Endothelial cell of umbilical vein (primary cell): ENCODE results near the gene CNTNAP2. TPM values are rescaled to one million over a fixed set of nuclear protein-coding genes. Genes with fewer than 3 reads are reported as not detected.

ENCODE experiments used
- BruUV-seq: library from RNA; stranded (reverse); fragments of 400-500 nt; replicated peaks from 2 replicates; lab custom pipeline; 2021; lab: Mats Ljungman, UMichigan
- CTCF ChIA-PET: fragments of 300-600, 350-600 bp; sonication (Branson Sonifier 250); formaldehyde crosslinking; loops from one replicate; lab custom pipeline; 2021; ENCODE audit warnings: antibody characterized with exemption, inconsistent platforms; lab: Charles Lee
- POLR2A ChIA-PET: fragments of 300-600, 350-600 bp; sonication (Branson Sonifier 250); formaldehyde crosslinking; loops from one replicate; lab custom pipeline; 2021; ENCODE audit warnings: antibody characterized with exemption, inconsistent platforms; lab: Charles Lee
- DNase-seq: peaks from one replicate; pipeline ENCODE4 v3.0.0-alpha.2; 2011; ENCODE audit warnings: low read depth, low spot score
- FAIRE-seq: peaks from 2 replicates; lab custom pipeline; 2011; peaks lifted over from hg19 to GRCh38; lab: Jason Lieb, UNC
- H2AFZ ChIP-seq: 2 replicates; pipeline ENCODE4 v1.6.0; 2012; ENCODE audit warnings: low read depth, low read length, control low read depth, inconsistent platforms
- H3K27ac ChIP-seq: 2 replicates; pipeline ENCODE4 v1.5.1; 2011; ENCODE audit warnings: low read depth, mild to moderate bottlenecking, control low read depth, low read length, moderate library complexity; ENCODE audit not compliant: insufficient read depth
- H3K27me3 ChIP-seq, 2 experiments: 2 replicates each; pipeline versions ENCODE4 v1.6.0 to v1.6.1; 2011; ENCODE audit warnings: low read length in 2 of 2, mixed read lengths in 1 of 2; ENCODE audit not compliant: control insufficient read depth in 2 of 2, insufficient read depth in 2 of 2
- H3K36me3 ChIP-seq, 2 experiments: 2 replicates in 1 of 2; 3 replicates in 1 of 2; pipeline ENCODE4 v1.5.1; 2011; ENCODE audit warnings: low read length in 2 of 2, mild to moderate bottlenecking in 1 of 2, moderate library complexity in 1 of 2; ENCODE audit not compliant: control insufficient read depth in 2 of 2, insufficient read depth in 2 of 2; ENCODE audit errors: extremely low read depth in 1 of 2
- H3K4me1 ChIP-seq: 3 replicates; pipeline ENCODE4 v1.5.1; 2011; ENCODE audit warnings: mild to moderate bottlenecking, low read length; ENCODE audit not compliant: control insufficient read depth, insufficient read depth; ENCODE audit errors: extremely low read depth
- H3K4me2 ChIP-seq: 2 replicates; pipeline ENCODE4 v1.6.1; 2011; ENCODE audit warnings: low read length, control low read depth, mixed read lengths; ENCODE audit not compliant: insufficient read depth
- H3K4me3 ChIP-seq, 3 experiments: fragments of 200-600 bp in 1 of 3; sonication (generic), shearing (Covaris generic) in 1 of 3; replicated peaks in 1 of 3; 2 replicates each; pipeline ENCODE4 v1.5.1; 2011 to 2016; ENCODE audit warnings: control low read depth in 3 of 3, low read length in 3 of 3, mild to moderate bottlenecking in 2 of 3, inconsistent platforms in 1 of 3, low read depth in 1 of 3, moderate library complexity in 1 of 3; ENCODE audit not compliant: insufficient read depth in 1 of 3
- H3K79me2 ChIP-seq: 2 replicates; pipeline ENCODE4 v1.6.0; 2012; ENCODE audit warnings: low read length, inconsistent platforms; ENCODE audit not compliant: control insufficient read depth, insufficient read depth
- H3K9ac ChIP-seq: replicated peaks from 2 replicates; pipeline ENCODE3; 2011; ENCODE audit warnings: low read length, control low read depth; ENCODE audit not compliant: insufficient read depth; ENCODE audit errors: extremely low read depth
- H3K9me1 ChIP-seq: replicated peaks from 3 replicates; pipeline ENCODE4 v1.6.0; 2011; ENCODE audit warnings: mild to moderate bottlenecking, low read length; ENCODE audit not compliant: control insufficient read depth, insufficient read depth; ENCODE audit errors: extremely low read depth
- H3K9me3 ChIP-seq: replicated peaks from 2 replicates; pipeline ENCODE4 v1.5.1; 2012; ENCODE audit warnings: low read length, inconsistent platforms; ENCODE audit not compliant: control insufficient read depth, insufficient read depth
- H4K20me1 ChIP-seq: replicated peaks from 2 replicates; pipeline ENCODE3; 2011; ENCODE audit warnings: mild to moderate bottlenecking, low read length; ENCODE audit not compliant: control insufficient read depth, insufficient read depth; ENCODE audit errors: extremely low read depth
- EZH2 ChIP-seq: IDR thresholded peaks from 2 replicates; pipeline ENCODE4 v1.6.1; 2012; ENCODE audit warnings: borderline replicate concordance, low read depth, mild to moderate bottlenecking, moderate library complexity, low read length, inconsistent platforms; ENCODE audit not compliant: severe bottlenecking
- FOS ChIP-seq: IDR thresholded peaks from 2 replicates; pipeline ENCODE4 v1.6.1; 2011; ENCODE audit warnings: mild to moderate bottlenecking, low read length, moderate library complexity, borderline replicate concordance; ENCODE audit not compliant: insufficient read depth
- GATA2 ChIP-seq: IDR thresholded peaks from 2 replicates; pipeline ENCODE4 v1.7.0; 2011; ENCODE audit warnings: low read depth, mild to moderate bottlenecking, moderate library complexity, mixed read lengths, low read length; ENCODE audit not compliant: insufficient read length, insufficient read depth
- JUN ChIP-seq: IDR thresholded peaks from 2 replicates; pipeline ENCODE4 v1.6.1; 2011; ENCODE audit warnings: borderline replicate concordance, low read depth; ENCODE audit not compliant: insufficient read length, insufficient read depth
- MYC ChIP-seq: IDR thresholded peaks from one replicate; pipeline ENCODE4 v1.6.1; 2011; ENCODE audit warnings: mild to moderate bottlenecking, low read depth, low read length
- POLR2AphosphoS5 ChIP-seq: IDR thresholded peaks from 2 replicates; pipeline ENCODE4 v1.6.1; 2012; ENCODE audit warnings: low read depth, mild to moderate bottlenecking, control low read depth, low read length, moderate library complexity; ENCODE audit not compliant: insufficient read depth
- dilution Hi-C: fragments of 300-500 bp; cut with MboI; formaldehyde crosslinking; loops from one replicate; pipeline ENCODE4 v1.15.0; 2019; ENCODE audit warnings: low sequenced_read_pairs; ENCODE audit not compliant: extremely low pct_ligation_motif_present
- intact Hi-C: fragments of 100-400 bp; cut with micrococcal nuclease; formaldehyde crosslinking; loops from one replicate; pipeline ENCODE4 v1.10.0; 2022
- polyA plus RNA-seq, 4 experiments: library from polyadenylated mRNA; depleted of rRNA in 3 of 4; stranded (reverse) in 3 of 4; unstranded in 1 of 4; fragments of >200 nt; gene quantifications; 2 replicates each; pipeline versions ENCODE4 v1.2.1 to v1.2.3, GENCODE V29; 2011 to 2012; ENCODE audit warnings: missing spikeins in 1 of 4
- total RNA-seq: library from RNA; stranded (reverse); gene quantifications from 2 replicates; pipeline ENCODE4 v1.2.3, GENCODE V29; 2021
- TF ChIP-seq, protein P1 (sequence below), 2 donors: IDR thresholded peaks; 1 replicate in 1 of 2; 2 replicates in 1 of 2; pipeline ENCODE4 v1.5.1; 2011; ENCODE audit warnings: low read length in 2 of 2, mild to moderate bottlenecking in 2 of 2, moderate library complexity in 2 of 2, control low read depth in 1 of 2, inconsistent platforms in 1 of 2, low read depth in 1 of 2; ENCODE audit not compliant: insufficient read depth in 1 of 2; ENCODE audit errors: extremely low read depth in 1 of 2
- TF ChIP-seq, protein P2 (sequence below): IDR thresholded peaks from 2 replicates; pipeline ENCODE4 v1.6.1; 2011; ENCODE audit not compliant: insufficient read depth, insufficient read length

Gene CNTNAP2
- total and polyA plus RNA-seq, 2 donors (not counting 3 experiments of a cell fraction or from before 2014, with no cell fraction given), result not detected

DNA sequence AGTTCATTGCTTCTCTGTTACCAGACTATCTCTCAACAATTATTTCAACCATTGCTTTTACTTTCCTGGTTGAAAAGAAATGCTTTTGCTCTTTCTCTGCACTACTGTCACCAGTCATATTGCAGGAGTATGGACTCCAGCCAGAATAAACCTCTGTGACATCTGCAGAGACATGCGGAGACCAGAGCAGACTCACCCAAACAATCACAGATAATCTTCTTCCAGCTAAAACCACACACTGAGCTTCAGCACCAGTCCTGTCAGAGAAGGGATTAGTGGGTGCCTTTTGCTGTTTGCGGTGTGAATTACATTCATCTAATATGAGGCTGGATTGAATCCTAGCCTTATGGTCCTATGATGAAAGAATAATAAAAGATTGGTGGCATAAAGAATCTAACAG lies 258.6 kb downstream of the CNTNAP2 start:
- no peak for DNase-seq
- no peaks in the 10 kb centered on the region for H3K36me3 ChIP-seq
- H3K9me1 ChIP-seq, result no peaks in the 10 kb centered on the region
- no TSS peak for BruUV-seq
- intact Hi-C loops, result no loop called here
- TF ChIP-seq JUN (no peak), POLR2AphosphoS5 (no peak), MYC (no peak), GATA2 (no peak)
- TF ChIP-seq, protein P1, sequence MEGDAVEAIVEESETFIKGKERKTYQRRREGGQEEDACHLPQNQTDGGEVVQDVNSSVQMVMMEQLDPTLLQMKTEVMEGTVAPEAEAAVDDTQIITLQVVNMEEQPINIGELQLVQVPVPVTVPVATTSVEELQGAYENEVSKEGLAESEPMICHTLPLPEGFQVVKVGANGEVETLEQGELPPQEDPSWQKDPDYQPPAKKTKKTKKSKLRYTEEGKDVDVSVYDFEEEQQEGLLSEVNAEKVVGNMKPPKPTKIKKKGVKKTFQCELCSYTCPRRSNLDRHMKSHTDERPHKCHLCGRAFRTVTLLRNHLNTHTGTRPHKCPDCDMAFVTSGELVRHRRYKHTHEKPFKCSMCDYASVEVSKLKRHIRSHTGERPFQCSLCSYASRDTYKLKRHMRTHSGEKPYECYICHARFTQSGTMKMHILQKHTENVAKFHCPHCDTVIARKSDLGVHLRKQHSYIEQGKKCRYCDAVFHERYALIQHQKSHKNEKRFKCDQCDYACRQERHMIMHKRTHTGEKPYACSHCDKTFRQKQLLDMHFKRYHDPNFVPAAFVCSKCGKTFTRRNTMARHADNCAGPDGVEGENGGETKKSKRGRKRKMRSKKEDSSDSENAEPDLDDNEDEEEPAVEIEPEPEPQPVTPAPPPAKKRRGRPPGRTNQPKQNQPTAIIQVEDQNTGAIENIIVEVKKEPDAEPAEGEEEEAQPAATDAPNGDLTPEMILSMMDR (IDR thresholded peaks at IDR 0.05; ENCODE audit: extremely low read depth in 1 of 2, insufficient read depth in 1 of 2, low read depth in 1 of 2, low read length in 2 of 2), result no peak
- H3K9me3 ChIP-seq, result no peaks in the 10 kb centered on the region
- no peak overlapping the region for H3K27ac ChIP-seq
- no peak overlapping the region for H3K9ac ChIP-seq
- no peak overlapping the region for H2AFZ ChIP-seq
- POLR2A ChIA-PET, result no interaction called here
- no peaks in the 10 kb centered on the region for H3K4me1 ChIP-seq
- FAIRE-seq, result no peak
- H3K4me3 ChIP-seq, result no peak overlapping the region
- CTCF ChIA-PET, result no interaction called here
- dilution Hi-C loops, result no loop called here
- H3K4me2 ChIP-seq, result no peak overlapping the region
- H3K79me2 ChIP-seq, result no peaks in the 10 kb centered on the region
- no peaks in the 10 kb centered on the region for H4K20me1 ChIP-seq
- no peaks in the 10 kb centered on the region for H3K27me3 ChIP-seq

DNA sequence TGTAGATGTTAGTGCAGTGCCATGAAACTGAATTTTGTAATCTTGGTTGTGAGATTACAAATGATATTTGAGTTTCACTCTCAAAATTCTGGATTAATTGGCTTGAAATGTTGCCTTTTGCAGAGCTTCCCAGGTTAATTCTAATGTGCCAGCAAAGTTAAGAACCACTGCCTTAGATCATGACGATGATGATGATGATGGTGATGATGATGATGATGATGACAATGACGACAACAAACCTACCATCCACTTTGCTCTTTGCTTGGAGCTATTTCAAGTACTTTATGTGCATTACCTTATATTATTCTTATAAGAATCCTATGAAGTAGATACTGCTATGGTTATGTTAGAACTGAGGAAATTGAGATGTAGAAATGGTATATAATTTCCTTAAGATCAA lies 261.6 kb downstream of the CNTNAP2 start:
- Histone ChIP-seq H4K20me1 (no peaks in the 10 kb centered on the region), H3K9me1 (no peaks in the 10 kb centered on the region), H3K4me1 (no peaks in the 10 kb centered on the region), H3K36me3 (no peaks in the 10 kb centered on the region), H3K27ac (no peak overlapping the region), H3K9me3 (no peaks in the 10 kb centered on the region), H3K79me2 (no peaks in the 10 kb centered on the region), H2AFZ (no peak overlapping the region), H3K4me2 (no peak overlapping the region), H3K4me3 (no peak overlapping the region), H3K27me3 (no peaks in the 10 kb centered on the region), H3K9ac (no peak overlapping the region)
- CTCF ChIA-PET, result no interaction called here
- TF ChIP-seq GATA2 (no peak), JUN (no peak), POLR2AphosphoS5 (no peak), FOS (no peak), MYC (no peak), EZH2 (no peak)
- TF ChIP-seq, protein P2, sequence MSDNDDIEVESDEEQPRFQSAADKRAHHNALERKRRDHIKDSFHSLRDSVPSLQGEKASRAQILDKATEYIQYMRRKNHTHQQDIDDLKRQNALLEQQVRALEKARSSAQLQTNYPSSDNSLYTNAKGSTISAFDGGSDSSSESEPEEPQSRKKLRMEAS, result no peak
- FAIRE-seq (no peak), DNase-seq (no peak)
- intact Hi-C loops, result no loop called here
- BruUV-seq, result no TSS peak
- POLR2A ChIA-PET, result no interaction called here
- dilution Hi-C loops, result no loop called here
